Lower leg skin (tissue), 3 donors: ENCODE results near the gene DHRS11.

ENCODE experiments used
- POLR2A ChIP-seq, 2 donors: fragments of 450-650 bp; IDR thresholded peaks; one replicate each; pipeline ENCODE4 v1.6.1; 2016 to 2017; ENCODE audit warnings: antibody characterized with exemption in 2 of 2, mild to moderate bottlenecking in 1 of 2, moderate library complexity in 1 of 2
- TF ChIP-seq, protein P1 (sequence below), 3 donors: fragments of 450-650 bp; IDR thresholded peaks; one replicate each; pipeline ENCODE4 v1.5.1; 2016; ENCODE audit warnings: antibody characterized with exemption in 3 of 3, mild to moderate bottlenecking in 3 of 3, moderate library complexity in 2 of 3

DNA sequence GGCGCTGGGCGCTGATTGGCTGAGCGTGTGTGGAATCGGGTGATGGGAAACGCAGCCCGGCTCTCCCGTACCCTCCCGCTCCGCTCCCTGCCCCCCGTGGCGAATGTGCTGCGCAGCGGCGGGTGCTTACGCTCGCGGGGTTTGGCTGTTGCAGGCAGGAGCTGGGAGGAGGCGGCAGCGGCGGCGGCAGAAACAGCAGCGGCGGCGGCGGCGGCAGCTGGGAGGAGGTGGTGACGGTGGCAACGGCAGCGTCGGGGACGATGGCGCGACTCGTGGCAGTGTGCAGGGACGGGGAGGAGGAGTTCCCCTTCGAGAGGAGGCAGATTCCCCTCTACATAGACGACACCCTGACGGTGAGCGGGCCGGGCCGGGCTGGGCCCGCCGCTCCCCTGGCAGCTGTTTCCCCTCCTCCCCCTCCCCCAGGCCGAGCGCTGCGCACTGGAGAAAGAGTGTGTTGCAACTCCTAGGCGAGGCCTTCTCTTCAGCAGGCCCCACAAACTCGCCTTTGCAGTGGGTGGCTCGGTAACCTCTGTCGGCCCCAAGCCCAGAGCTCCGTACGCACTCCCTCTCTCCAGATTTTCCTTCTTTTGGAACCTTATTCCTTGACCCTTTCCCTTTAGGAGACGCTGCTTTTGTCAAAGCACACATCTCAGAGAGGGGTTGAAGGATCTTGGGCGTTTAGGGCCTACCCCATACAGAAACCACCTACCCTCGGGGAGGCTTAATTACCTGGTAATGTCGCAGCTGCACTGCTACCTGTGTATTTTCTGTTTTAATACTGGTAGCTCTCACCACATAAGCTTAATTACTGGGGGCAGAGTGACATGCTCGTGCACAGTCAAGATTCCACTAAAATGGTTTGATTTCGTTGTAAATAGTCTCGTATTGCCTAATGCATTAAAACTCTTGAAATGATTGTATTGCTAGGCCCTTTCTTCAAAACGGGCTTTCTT is 45.9 kb upstream of the DHRS11 start:
- TF ChIP-seq, protein P1, sequence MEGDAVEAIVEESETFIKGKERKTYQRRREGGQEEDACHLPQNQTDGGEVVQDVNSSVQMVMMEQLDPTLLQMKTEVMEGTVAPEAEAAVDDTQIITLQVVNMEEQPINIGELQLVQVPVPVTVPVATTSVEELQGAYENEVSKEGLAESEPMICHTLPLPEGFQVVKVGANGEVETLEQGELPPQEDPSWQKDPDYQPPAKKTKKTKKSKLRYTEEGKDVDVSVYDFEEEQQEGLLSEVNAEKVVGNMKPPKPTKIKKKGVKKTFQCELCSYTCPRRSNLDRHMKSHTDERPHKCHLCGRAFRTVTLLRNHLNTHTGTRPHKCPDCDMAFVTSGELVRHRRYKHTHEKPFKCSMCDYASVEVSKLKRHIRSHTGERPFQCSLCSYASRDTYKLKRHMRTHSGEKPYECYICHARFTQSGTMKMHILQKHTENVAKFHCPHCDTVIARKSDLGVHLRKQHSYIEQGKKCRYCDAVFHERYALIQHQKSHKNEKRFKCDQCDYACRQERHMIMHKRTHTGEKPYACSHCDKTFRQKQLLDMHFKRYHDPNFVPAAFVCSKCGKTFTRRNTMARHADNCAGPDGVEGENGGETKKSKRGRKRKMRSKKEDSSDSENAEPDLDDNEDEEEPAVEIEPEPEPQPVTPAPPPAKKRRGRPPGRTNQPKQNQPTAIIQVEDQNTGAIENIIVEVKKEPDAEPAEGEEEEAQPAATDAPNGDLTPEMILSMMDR (IDR thresholded peaks at IDR 0.05), result no peak
- no peak for TF ChIP-seq POLR2A (IDR thresholded peaks at IDR 0.05)
